ENCODE measurements around the gene AMPH.

The AMPH gene

GRCh38 chr7:38541440-38541839 is 89.7 kb downstream of the AMPH start:
- no peak for DNase-seq

GRCh38 chr7:38539477-38540081 is 91.6 kb downstream of the AMPH start:
- DNase-seq, result no peak

GRCh38 chr7:38535073-38535472 is 96.1 kb downstream of the AMPH start:
- no peak for DNase-seq

GRCh38 chr7:38525857-38526256 is 105.3 kb downstream of the AMPH start:
- no peak for DNase-seq

- DNase-seq, result no peak
Measured at GRCh38 chr7:38524786-38525185, 106.4 kb downstream of the AMPH start.

GRCh38 chr7:38520741-38521140 is 110.4 kb downstream of the AMPH start:
- no peak for DNase-seq

GRCh38 chr7:38518541-38518940 is 112.6 kb downstream of the AMPH start:
- DNase-seq, result no peak

- DNase-seq, result no peak
Measured at GRCh38 chr7:38512704-38513103, 118.5 kb downstream of the AMPH start.

GRCh38 chr7:38512291-38512690 is 118.9 kb downstream of the AMPH start:
- no peak for DNase-seq

- DNase-seq, result no peak
Measured at GRCh38 chr7:38507384-38507783, 123.8 kb downstream of the AMPH start.

- no peak for DNase-seq
Measured at GRCh38 chr7:38506756-38507155, 124.4 kb downstream of the AMPH start.

- DNase-seq, result no peak
Measured at GRCh38 chr7:38506004-38506403, 125.2 kb downstream of the AMPH start.

- no peak for DNase-seq
Measured at GRCh38 chr7:38504684-38505083, 126.5 kb downstream of the AMPH start.

GRCh38 chr7:38502848-38503247 is 128.3 kb downstream of the AMPH start:
- DNase-seq, result no peak

- no peak for DNase-seq
Measured at GRCh38 chr7:38502289-38502688, 128.9 kb downstream of the AMPH start.

GRCh38 chr7:38492010-38492409 is 139.2 kb downstream of the AMPH start:
- DNase-seq, result no peak

- no peak for DNase-seq
Measured at GRCh38 chr7:38482521-38482920, 148.7 kb downstream of the AMPH start.

- no peak for DNase-seq
Measured at GRCh38 chr7:38481401-38481800, 149.8 kb downstream of the AMPH start.

GRCh38 chr7:38478404-38478803 is 152.8 kb downstream of the AMPH start:
- no peak for DNase-seq

- DNase-seq, result no peak
Measured at GRCh38 chr7:38477333-38477732, 153.8 kb downstream of the AMPH start.

- DNase-seq, result no peak
Measured at GRCh38 chr7:38476764-38477163, 154.4 kb downstream of the AMPH start.

GRCh38 chr7:38465956-38466355 is 165.2 kb downstream of the AMPH start:
- DNase-seq, result no peak

GRCh38 chr7:38463277-38464225 is 167.6 kb downstream of the AMPH start:
- DNase-seq, result peak; percentile 17 to 93 (median 45)

GRCh38 chr7:38462819-38463218 is 168.4 kb downstream of the AMPH start:
- peak in 1 of 5 experiments; percentile 7 for DNase-seq

Measured in T-helper 2 cell (primary cell).